HepG2 (cell line): ENCODE results near the gene TRIM44.

Source experiments
- CREM ChIP-seq, 2 experiments: sonication (generic) in 1 of 2; formaldehyde crosslinking in 1 of 2; IDR thresholded peaks; 2 replicates each; pipeline versions ENCODE4 v1.4.0 to v1.6.1; 2016 to 2020; ENCODE audit warnings: antibody characterized with exemption in 1 of 2, mild to moderate bottlenecking in 1 of 2, missing genetic modification reagents in 1 of 2
- KAT8 ChIP-seq: IDR thresholded peaks from 2 replicates; pipeline ENCODE4 v1.6.1; 2016; ENCODE audit warnings: missing genetic modification reagents, missing compliant biosample characterization
- KDM3A ChIP-seq: IDR thresholded peaks from 2 replicates; pipeline ENCODE4 v1.6.1; 2018; ENCODE audit warnings: low read depth, missing compliant biosample characterization
- MXI1 ChIP-seq: IDR thresholded peaks from 3 replicates; pipeline ENCODE4 v1.6.1; 2012; ENCODE audit warnings: low read depth, low read length, inconsistent platforms, borderline replicate concordance
- RFX5 ChIP-seq: IDR thresholded peaks from 2 replicates; pipeline ENCODE4 v1.6.1; 2011; ENCODE audit warnings: low read depth, low read length, improper control_type of control experiment
- SMC3 ChIP-seq: IDR thresholded peaks from 2 replicates; pipeline ENCODE4 v1.6.1; 2011; ENCODE audit warnings: low read length, improper control_type of control experiment
- THRA ChIP-seq: sonication (generic); formaldehyde crosslinking; IDR thresholded peaks from 2 replicates; pipeline ENCODE4 v1.4.0; 2020; ENCODE audit warnings: missing genetic modification reagents, borderline replicate concordance
- YY1 ChIP-seq: IDR thresholded peaks from 2 replicates; pipeline ENCODE4 v1.6.1; 2011; ENCODE audit warnings: low read length, low read depth, moderate library complexity, mild to moderate bottlenecking; ENCODE audit not compliant: insufficient read depth, insufficient replicate concordance
- ZNF251 ChIP-seq: sonication (generic); formaldehyde crosslinking; IDR thresholded peaks from 2 replicates; pipeline ENCODE4 v1.9.0; 2021; ENCODE audit warnings: mild to moderate bottlenecking, missing genetic modification reagents
- TF ChIP-seq, protein P1 (sequence below): sonication (generic); formaldehyde crosslinking; IDR thresholded peaks from 2 replicates; pipeline ENCODE4 v1.5.0; 2020; ENCODE audit warnings: mild to moderate bottlenecking, missing genetic modification reagents, moderate library complexity

GRCh38 chr11:35639591-35640179 lies 22.9 kb upstream of the TRIM44 start:
- TF ChIP-seq SMC3 (no peak), THRA (CRISPR knock-in tag) (no peak), KDM3A (CRISPR knock-in tag) (no peak), RFX5 (no peak), CREM (IDR thresholded peaks at IDR 0.05) (no peak), CREM (CRISPR knock-in tag; IDR thresholded peaks at IDR 0.05) (no peak), YY1 (no peak), MXI1 (no peak), KAT8 (CRISPR knock-in tag) (no peak), ZNF251 (CRISPR knock-in tag) (no peak)
- TF ChIP-seq, protein P1, sequence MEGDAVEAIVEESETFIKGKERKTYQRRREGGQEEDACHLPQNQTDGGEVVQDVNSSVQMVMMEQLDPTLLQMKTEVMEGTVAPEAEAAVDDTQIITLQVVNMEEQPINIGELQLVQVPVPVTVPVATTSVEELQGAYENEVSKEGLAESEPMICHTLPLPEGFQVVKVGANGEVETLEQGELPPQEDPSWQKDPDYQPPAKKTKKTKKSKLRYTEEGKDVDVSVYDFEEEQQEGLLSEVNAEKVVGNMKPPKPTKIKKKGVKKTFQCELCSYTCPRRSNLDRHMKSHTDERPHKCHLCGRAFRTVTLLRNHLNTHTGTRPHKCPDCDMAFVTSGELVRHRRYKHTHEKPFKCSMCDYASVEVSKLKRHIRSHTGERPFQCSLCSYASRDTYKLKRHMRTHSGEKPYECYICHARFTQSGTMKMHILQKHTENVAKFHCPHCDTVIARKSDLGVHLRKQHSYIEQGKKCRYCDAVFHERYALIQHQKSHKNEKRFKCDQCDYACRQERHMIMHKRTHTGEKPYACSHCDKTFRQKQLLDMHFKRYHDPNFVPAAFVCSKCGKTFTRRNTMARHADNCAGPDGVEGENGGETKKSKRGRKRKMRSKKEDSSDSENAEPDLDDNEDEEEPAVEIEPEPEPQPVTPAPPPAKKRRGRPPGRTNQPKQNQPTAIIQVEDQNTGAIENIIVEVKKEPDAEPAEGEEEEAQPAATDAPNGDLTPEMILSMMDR = no peak
